HG02798 (cell line): ENCODE measurements around the gene MX1.
A peak's percentile ranks its signal among the peaks of the same experiment; 100 is the strongest.

Source experiments
- ATAC-seq: cut with Tn5 transposase; IDR thresholded peaks from one replicate; pipeline ENCODE4 v1.9.1; 2021; ENCODE audit warnings: mild to moderate bottlenecking; ENCODE audit not compliant: unreplicated experiment, poor library complexity

MX1 gene

GRCh38 chr21:41453198-41453597 lies 27.2 kb downstream of the MX1 start:
- ATAC-seq = no peak

- ATAC-seq = no peak
These were observed 27.7 kb downstream of the MX1 start for GRCh38 chr21:41453761-41454160.

DNA sequence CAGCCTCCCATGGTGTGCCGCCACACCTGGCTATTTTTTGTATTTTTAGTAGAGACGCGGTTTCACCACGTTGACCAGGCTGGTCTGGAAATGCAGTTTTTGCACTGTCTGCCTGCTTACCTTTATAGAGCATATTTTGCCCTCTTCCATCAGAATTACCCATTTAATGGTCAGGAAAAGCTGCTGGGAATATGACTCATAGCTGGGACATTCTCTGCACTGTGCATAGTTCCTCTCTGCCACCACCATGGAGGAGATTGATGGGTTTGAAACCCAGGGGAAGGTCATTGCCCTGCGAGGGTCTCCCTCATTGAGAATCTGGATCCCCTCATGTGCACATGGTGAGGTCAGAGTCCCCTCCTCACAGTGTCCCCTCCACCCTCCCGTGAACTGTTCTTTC lies 32.1 kb downstream of the MX1 start:
- no peak for ATAC-seq

DNA sequence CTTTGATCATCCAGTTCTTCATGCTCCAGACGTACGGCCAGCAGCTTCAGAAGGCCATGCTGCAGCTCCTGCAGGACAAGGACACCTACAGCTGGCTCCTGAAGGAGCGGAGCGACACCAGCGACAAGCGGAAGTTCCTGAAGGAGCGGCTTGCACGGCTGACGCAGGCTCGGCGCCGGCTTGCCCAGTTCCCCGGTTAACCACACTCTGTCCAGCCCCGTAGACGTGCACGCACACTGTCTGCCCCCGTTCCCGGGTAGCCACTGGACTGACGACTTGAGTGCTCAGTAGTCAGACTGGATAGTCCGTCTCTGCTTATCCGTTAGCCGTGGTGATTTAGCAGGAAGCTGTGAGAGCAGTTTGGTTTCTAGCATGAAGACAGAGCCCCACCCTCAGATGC lies 32.5 kb downstream of the MX1 start:
- ATAC-seq = no peak

DNA sequence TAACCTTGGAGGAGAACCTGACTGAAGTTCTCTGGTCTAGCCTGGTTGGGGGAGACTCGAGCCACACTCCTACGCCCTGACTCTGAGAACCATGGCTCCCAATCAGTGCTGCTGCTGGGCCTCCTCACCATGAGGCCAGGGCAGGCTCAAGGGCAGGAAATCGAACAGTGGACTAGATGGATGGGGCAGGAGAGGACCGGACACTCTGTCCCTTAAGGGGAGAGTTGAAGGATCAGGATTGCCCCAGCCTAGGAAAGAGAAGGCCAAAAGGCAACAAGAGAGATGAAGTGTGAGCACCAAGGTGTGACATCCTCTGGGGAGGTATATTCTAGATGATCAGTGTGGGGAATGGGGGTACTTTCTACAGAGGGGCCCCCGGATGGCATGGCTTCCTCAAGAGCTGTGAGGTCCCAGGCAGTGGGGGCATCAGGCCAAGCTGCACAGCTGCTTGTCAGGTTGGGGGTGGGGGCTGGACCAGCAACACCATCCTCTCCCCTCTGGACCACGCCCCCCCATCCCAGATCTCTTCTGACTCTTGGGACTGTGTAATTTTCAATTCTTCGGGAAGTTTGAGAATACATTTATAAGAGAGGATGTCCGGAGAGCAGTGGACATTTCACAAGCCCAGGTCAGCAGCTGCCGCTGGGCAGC lies 34.0 kb downstream of the MX1 start:
- ATAC-seq = no peak

GRCh38 chr21:41460578-41461527 lies 34.8 kb downstream of the MX1 start:
- ATAC-seq = peak; percentile 62

- no peak for ATAC-seq
These were observed 39.2 kb downstream of the MX1 start for GRCh38 chr21:41465176-41465781.

- no peak for ATAC-seq
These were observed 40.2 kb downstream of the MX1 start for GRCh38 chr21:41466024-41466820.

GRCh38 chr21:41470054-41470453 lies 44.0 kb downstream of the MX1 start:
- ATAC-seq = no peak

DNA sequence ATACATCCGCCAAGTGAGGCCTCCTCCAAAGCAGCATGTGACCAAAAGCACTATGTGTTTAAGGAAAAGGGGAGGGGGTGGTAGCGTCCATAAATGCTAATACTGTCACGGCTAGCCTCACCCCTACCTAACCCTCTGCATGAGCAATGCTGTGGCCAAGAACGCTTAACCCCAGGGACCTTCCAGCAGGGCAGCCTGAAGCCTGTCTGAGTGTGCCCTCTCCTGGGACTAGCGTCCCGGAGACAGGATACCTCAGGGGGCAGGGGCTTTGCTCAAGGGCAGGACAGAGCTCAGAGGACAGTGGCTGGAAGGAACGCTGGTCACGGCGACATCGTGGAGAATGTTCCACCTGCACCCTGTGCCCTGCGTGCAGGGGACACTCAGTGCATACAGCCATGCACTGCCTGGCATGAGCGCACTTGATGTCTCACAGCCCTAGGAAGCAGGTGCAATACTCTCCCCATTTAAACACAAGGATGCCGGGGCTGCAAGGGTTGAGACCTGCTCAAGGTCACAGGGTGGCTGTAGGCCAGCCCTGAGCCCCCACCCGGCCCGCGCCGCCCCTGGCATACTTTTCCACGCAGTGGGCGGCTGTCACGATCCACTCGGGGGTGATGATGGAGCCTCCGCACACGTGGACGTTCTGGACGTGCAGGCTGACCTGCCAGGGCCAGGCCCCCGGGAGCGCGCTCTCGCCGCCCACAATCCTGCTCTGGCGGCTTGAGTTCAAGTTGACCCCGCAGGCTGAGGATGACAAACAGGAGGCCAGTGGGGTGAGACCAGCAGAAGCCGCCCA lies 46.9 kb downstream of the MX1 start:
- no peak for ATAC-seq

DNA sequence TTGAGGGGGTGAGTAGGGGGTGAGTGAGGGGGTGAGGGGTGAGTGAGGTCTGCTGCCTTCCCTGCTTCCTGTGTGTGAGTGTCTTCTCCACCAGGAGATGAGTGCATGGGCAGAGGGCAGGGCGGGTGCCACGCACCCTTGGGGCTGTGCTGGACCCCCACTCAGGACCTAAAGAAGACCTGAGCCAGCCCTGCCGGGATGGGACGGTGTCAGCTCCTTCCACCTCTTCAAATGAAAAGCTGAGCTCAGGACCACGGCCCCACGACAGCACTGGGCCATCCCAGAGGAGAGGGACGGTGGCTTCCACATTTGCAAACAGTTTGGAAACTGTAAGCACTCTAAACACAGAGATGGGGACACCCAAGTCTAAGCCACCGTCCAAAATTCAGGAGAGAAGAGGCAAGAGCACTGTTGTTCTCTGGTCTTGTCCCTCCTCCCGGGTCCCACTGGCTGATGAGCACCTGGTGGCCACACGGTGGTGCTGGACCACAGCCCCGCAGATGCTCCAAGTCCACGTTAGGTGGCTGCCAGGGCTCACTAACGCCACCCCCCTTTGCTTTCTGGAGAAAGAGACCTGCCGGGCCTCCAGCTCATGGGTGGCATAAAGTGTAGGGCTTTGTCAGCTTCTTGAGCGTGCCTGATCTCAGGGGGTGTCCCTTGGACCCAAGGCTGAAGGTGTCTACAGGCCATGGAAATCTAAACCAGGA lies 49.8 kb downstream of the MX1 start:
- no peak for ATAC-seq

DNA sequence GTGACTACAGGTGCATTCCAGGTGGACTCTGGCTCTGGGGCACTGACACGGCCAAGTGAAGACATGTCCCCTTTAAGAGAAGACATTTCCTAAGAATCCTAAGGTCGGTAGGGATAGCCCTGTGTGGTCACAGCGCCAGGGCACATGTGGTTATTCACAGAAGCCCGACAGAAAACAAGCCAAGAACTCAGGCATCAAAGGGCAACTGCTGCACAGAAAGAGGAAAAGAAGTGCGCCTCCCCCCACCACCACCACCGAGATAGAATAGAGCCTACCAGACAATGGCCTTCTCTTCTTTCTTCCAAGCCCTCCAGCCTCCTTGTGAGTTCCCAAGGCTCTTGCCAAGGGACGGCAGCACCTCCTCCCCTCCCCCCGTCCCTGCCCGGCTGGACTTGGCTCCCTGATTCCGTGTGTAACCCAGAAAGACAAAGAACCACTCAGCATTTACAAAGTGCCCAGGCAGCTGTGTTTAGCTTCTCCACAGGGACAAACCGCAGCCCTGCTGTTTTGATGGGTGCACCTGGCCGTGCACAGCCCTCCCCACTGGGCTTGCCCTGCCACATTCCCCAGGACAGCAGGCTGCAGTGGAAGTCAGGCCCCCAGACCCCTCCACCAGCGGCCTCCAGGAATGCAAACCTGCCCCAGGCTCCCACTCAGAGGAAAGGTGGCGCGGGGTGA lies 51.7 kb downstream of the MX1 start:
- ATAC-seq = no peak

DNA sequence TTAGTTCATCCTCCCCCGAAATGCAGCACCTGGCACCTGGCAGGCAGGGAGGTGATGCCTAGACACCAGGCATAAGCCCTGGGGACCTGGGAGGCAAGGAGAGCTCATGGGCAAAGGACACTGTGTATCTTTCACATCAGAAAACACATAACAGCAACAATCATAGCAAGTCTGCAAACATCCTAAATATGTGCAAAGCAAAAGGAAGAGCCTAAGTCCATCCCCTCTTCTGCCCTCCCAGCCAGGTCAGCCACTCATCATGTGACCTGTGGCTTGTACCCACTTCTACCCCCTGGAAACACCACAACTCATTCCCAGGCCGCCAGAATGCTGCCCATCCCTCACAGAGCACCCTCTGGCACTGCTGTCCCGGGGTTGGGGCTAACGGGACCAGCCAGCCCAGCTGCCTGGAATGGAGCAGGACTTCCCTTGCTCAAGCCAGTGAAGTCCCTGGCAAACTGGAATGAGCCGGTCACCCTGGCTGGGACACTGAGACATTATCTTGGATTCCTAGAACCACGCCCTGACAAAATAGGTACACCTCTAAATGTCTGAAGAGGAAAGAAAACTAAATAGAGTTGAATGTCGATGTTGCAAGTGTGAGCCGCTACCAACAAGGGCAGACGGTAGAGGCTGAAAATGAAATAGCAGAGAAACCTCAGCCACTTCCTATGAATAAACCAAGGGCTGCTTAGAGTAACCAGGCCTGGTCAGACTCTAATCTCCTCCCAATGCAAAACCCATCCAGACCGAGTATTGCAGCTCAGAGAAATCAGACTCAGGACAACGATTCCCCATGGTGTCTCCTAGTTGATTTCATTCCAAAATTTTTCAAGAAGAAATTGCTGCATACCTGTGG lies 52.5 kb downstream of the MX1 start:
- ATAC-seq = no peak

GRCh38 chr21:41479686-41480085 lies 53.6 kb downstream of the MX1 start:
- ATAC-seq = no peak

GRCh38 chr21:41480086-41480690 lies 54.1 kb downstream of the MX1 start:
- ATAC-seq = no peak

DNA sequence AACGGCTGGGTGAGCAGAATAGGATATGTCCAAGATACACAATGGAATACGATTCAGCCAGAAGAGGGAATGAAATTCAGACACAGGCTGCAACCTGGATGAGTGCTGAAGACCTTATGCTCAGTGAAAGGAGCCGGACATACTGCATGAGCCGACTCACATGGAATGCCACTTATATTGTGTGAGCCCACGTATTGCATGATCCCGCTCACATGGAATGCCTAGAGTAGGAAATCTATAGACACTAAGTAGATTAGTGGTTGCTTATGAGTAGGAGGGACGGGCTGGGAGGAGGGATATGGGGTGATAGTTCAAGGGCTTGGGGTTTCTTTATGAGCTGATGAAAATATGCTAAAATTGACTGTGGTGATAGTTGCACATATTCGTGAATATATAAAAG lies 55.2 kb downstream of the MX1 start:
- ATAC-seq = no peak

GRCh38 chr21:41482301-41482700 lies 56.3 kb downstream of the MX1 start:
- ATAC-seq = no peak
